Measurements from ENCODE around the gene NUMBL.

Gene NUMBL

DNA sequence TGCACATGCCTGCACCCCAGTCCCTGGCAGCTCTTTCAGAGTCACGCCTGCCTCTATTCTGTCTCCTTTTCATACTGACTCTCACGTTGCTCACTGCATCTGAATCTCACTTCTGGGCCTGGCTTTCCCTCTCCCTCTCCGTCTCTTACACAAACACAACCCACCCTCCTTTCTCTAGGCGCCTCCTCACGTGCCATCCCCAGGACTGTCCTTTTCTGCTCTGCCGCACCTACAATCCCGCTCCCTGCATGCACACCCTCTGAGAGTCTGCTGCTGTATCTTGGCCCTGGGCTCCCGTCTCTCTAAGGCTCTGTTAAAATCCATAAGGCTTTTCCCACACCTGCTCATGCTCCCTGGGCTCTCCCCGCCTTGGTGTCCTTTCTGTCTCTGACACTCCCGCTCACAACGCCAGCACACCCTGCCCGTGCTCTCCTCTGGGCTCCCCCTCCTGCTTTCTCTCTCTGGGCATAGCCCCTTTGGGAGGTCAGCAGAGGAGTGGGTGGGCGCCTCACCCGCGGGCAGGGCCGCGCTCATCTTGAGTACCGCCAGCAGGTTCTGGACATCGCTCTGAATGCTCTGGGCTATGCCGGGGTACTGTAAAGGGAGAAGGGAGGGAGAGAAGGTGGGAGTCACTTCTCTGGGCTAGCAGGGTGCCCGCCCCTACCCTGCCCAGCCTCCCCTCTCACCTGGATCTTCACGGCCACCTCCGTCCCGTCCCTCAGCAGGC, 12.7 kb upstream of the NUMBL start:
- Histone ChIP-seq H3K4me3 (ENCODE audit: insufficient read depth in 1 of 2, low read depth in 1 of 2, low read length in 2 of 2) (no peak overlapping the region), H2BK15ac (ENCODE audit: low read depth, poor library complexity, severe bottlenecking) (no peak overlapping the region), H2BK12ac (ENCODE audit: low read length in 2 of 2) (no peak overlapping the region), H2BK5ac (ENCODE audit: low read depth, low read length, poor library complexity, severe bottlenecking) (no peak overlapping the region), H4K91ac (ENCODE audit: low read length) (no peak overlapping the region), H3K18ac (ENCODE audit: low read depth in 1 of 2, low read length in 2 of 2) (no peak overlapping the region), H3K27me3 (ENCODE audit: control insufficient read depth in 1 of 2, insufficient read depth in 1 of 2, low read length in 2 of 2) (no peaks in the 10 kb centered on the region), H3K36me3 (ENCODE audit: control insufficient read depth in 1 of 2, insufficient read depth in 2 of 2, low read depth in 1 of 2, low read length in 2 of 2) (peaks cover 69 to 76% of the 10 kb centered on the region in 2 experiments), H3K4ac (ENCODE audit: low read depth in 1 of 2, low read length in 2 of 2) (no peak overlapping the region), H3K9me3 (ENCODE audit: control insufficient read depth, low read length) (no peaks in the 10 kb centered on the region), H3K4me2 (ENCODE audit: low read length, poor library complexity, severe bottlenecking) (no peak overlapping the region), H2BK120ac (ENCODE audit: low read depth, low read length) (no peak overlapping the region), H3K14ac (ENCODE audit: low read length in 2 of 2) (no peak overlapping the region), H2AFZ (ENCODE audit: low read depth, low read length) (no peak overlapping the region), H4K8ac (ENCODE audit: low read length) (peak overlapping the region; percentile 72), H3K4me1 (ENCODE audit: control insufficient read depth, insufficient read depth, low read depth, low read length) (peaks cover 7% of the 10 kb centered on the region), H3K23ac (ENCODE audit: low read length in 2 of 2) (no peak overlapping the region), H3K9ac (ENCODE audit: low read length) (no peak overlapping the region), H3K79me1 (replicated peaks; ENCODE audit: low read length, poor library complexity, severe bottlenecking) (peaks cover 15% of the 10 kb centered on the region), H3K27ac (ENCODE audit: low read length, poor library complexity, severe bottlenecking) (no peak overlapping the region), H2AK5ac (ENCODE audit: low read length, severe bottlenecking) (no peak overlapping the region)
- DNase-seq: no peak
- 92% methylated on average over 18 of the region's 24 CpGs for WGBS

GRCh38 chr19:40702337-40703012, 12.0 kb upstream of the NUMBL start:
- no peak overlapping the region for H2BK12ac ChIP-seq (ENCODE audit: low read length in 2 of 2)
- peak; percentile 28 for DNase-seq
- H2AFZ ChIP-seq (ENCODE audit: low read depth, low read length): no peak overlapping the region
- no peaks in the 10 kb centered on the region for H3K27me3 ChIP-seq (ENCODE audit: control insufficient read depth in 1 of 2, insufficient read depth in 1 of 2, low read length in 2 of 2)
- peaks cover 7% of the 10 kb centered on the region for H3K4me1 ChIP-seq (ENCODE audit: control insufficient read depth, insufficient read depth, low read depth, low read length)
- H3K79me1 ChIP-seq (replicated peaks; ENCODE audit: low read length, poor library complexity, severe bottlenecking): peaks cover 15% of the 10 kb centered on the region
- H3K36me3 ChIP-seq (ENCODE audit: control insufficient read depth in 1 of 2, insufficient read depth in 2 of 2, low read depth in 1 of 2, low read length in 2 of 2): peaks cover 62 to 74% of the 10 kb centered on the region in 2 experiments
- no peak overlapping the region for H3K27ac ChIP-seq (ENCODE audit: low read length, poor library complexity, severe bottlenecking)
- H4K91ac ChIP-seq (ENCODE audit: low read length): peak overlapping the region; percentile 21
- 73% methylated on average over 18 of the region's 18 CpGs for WGBS
- no peak overlapping the region for H3K14ac ChIP-seq (ENCODE audit: low read length in 2 of 2)
- peak overlapping the region; percentile 63 for H4K8ac ChIP-seq (ENCODE audit: low read length)
- no peak overlapping the region for H2AK5ac ChIP-seq (ENCODE audit: low read length, severe bottlenecking)
- no peak overlapping the region for H2BK120ac ChIP-seq (ENCODE audit: low read depth, low read length)
- no peak overlapping the region for H3K18ac ChIP-seq (ENCODE audit: low read depth in 1 of 2, low read length in 2 of 2)
- H3K23ac ChIP-seq (ENCODE audit: low read length in 2 of 2): no peak overlapping the region
- no peak overlapping the region for H2BK5ac ChIP-seq (ENCODE audit: low read depth, low read length, poor library complexity, severe bottlenecking)
- peak overlapping the region; percentile 46 for H2BK15ac ChIP-seq (ENCODE audit: low read depth, poor library complexity, severe bottlenecking)
- no peaks in the 10 kb centered on the region for H3K9me3 ChIP-seq (ENCODE audit: control insufficient read depth, low read length)
- peak overlapping the region in 1 of 2 experiments; percentile 70 for H3K4ac ChIP-seq (ENCODE audit: low read depth in 1 of 2, low read length in 2 of 2)
- no peak overlapping the region for H3K4me2 ChIP-seq (ENCODE audit: low read length, poor library complexity, severe bottlenecking)
- no peak overlapping the region for H3K4me3 ChIP-seq (ENCODE audit: insufficient read depth in 1 of 2, low read depth in 1 of 2, low read length in 2 of 2)
- H3K9ac ChIP-seq (ENCODE audit: low read length): no peak overlapping the region

- Histone ChIP-seq H3K4me1 (ENCODE audit: control insufficient read depth, insufficient read depth, low read depth, low read length) (peaks cover 7% of the 10 kb centered on the region), H4K8ac (ENCODE audit: low read length) (no peak overlapping the region), H3K36me3 (ENCODE audit: control insufficient read depth in 1 of 2, insufficient read depth in 2 of 2, low read depth in 1 of 2, low read length in 2 of 2) (peaks cover 59 to 77% of the 10 kb centered on the region in 2 experiments), H2BK120ac (ENCODE audit: low read depth, low read length) (no peak overlapping the region), H2BK5ac (ENCODE audit: low read depth, low read length, poor library complexity, severe bottlenecking) (no peak overlapping the region), H2AK5ac (ENCODE audit: low read length, severe bottlenecking) (no peak overlapping the region), H3K79me1 (replicated peaks; ENCODE audit: low read length, poor library complexity, severe bottlenecking) (peaks cover 15% of the 10 kb centered on the region), H3K9ac (ENCODE audit: low read length) (no peak overlapping the region), H3K4ac (ENCODE audit: low read depth in 1 of 2, low read length in 2 of 2) (no peak overlapping the region), H2AFZ (ENCODE audit: low read depth, low read length) (no peak overlapping the region), H3K4me3 (ENCODE audit: insufficient read depth in 1 of 2, low read depth in 1 of 2, low read length in 2 of 2) (no peak overlapping the region), H4K91ac (ENCODE audit: low read length) (no peak overlapping the region), H3K27ac (ENCODE audit: low read length, poor library complexity, severe bottlenecking) (no peak overlapping the region), H3K27me3 (ENCODE audit: control insufficient read depth in 1 of 2, insufficient read depth in 1 of 2, low read length in 2 of 2) (no peaks in the 10 kb centered on the region), H2BK15ac (ENCODE audit: low read depth, poor library complexity, severe bottlenecking) (no peak overlapping the region), H3K18ac (ENCODE audit: low read depth in 1 of 2, low read length in 2 of 2) (no peak overlapping the region), H3K9me3 (ENCODE audit: control insufficient read depth, low read length) (no peaks in the 10 kb centered on the region), H3K4me2 (ENCODE audit: low read length, poor library complexity, severe bottlenecking) (no peak overlapping the region), H2BK12ac (ENCODE audit: low read length in 2 of 2) (no peak overlapping the region), H3K23ac (ENCODE audit: low read length in 2 of 2) (no peak overlapping the region), H3K14ac (ENCODE audit: low read length in 2 of 2) (no peak overlapping the region)
- DNase-seq: no peak
- 97% methylated on average over 5 of the region's 6 CpGs for WGBS
Observed at GRCh38 chr19:40701758-40702157, 11.3 kb upstream of the NUMBL start.

DNA sequence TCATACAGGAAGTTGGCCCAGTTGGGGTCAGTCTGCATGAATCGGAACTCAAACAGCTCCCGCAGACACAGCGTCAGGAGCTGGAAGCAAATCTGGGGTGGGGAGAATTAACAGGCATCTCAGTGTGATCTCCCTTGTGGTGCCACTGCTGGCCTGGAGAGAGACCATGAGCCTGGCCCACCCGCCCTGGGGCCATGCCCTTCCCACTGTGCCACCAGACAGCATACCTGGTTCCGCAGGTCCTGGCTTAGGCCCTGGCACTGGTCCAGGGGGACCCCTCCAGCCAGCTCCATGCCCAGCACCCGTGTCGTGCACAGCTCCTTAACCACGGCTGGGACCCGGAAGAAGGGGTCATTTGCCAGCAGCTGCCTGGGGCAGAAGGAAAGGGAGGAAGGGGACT, 9.6 kb upstream of the NUMBL start:
- no peak overlapping the region for H3K27ac ChIP-seq (ENCODE audit: low read length, poor library complexity, severe bottlenecking)
- H4K8ac ChIP-seq (ENCODE audit: low read length): no peak overlapping the region
- no peak overlapping the region for H2BK12ac ChIP-seq (ENCODE audit: low read length in 2 of 2)
- H3K27me3 ChIP-seq (ENCODE audit: control insufficient read depth in 1 of 2, insufficient read depth in 1 of 2, low read length in 2 of 2): no peaks in the 10 kb centered on the region
- no peak overlapping the region for H2BK5ac ChIP-seq (ENCODE audit: low read depth, low read length, poor library complexity, severe bottlenecking)
- no peak overlapping the region for H2BK120ac ChIP-seq (ENCODE audit: low read depth, low read length)
- no peak overlapping the region for H3K14ac ChIP-seq (ENCODE audit: low read length in 2 of 2)
- H3K79me1 ChIP-seq (replicated peaks; ENCODE audit: low read length, poor library complexity, severe bottlenecking): peaks cover 9% of the 10 kb centered on the region
- H2BK15ac ChIP-seq (ENCODE audit: low read depth, poor library complexity, severe bottlenecking): no peak overlapping the region
- no peaks in the 10 kb centered on the region for H3K9me3 ChIP-seq (ENCODE audit: control insufficient read depth, low read length)
- H3K36me3 ChIP-seq (ENCODE audit: control insufficient read depth in 1 of 2, insufficient read depth in 2 of 2, low read depth in 1 of 2, low read length in 2 of 2): peaks cover 68 to 75% of the 10 kb centered on the region in 2 experiments
- H3K23ac ChIP-seq (ENCODE audit: low read length in 2 of 2): no peak overlapping the region
- no peak overlapping the region for H3K9ac ChIP-seq (ENCODE audit: low read length)
- H3K4me3 ChIP-seq (ENCODE audit: insufficient read depth in 1 of 2, low read depth in 1 of 2, low read length in 2 of 2): no peak overlapping the region
- WGBS: 94% methylated on average over 9 of the region's 9 CpGs
- no peak overlapping the region for H2AK5ac ChIP-seq (ENCODE audit: low read length, severe bottlenecking)
- DNase-seq: no peak
- H3K4me1 ChIP-seq (ENCODE audit: control insufficient read depth, insufficient read depth, low read depth, low read length): peaks cover 6% of the 10 kb centered on the region
- H2AFZ ChIP-seq (ENCODE audit: low read depth, low read length): no peak overlapping the region
- no peak overlapping the region for H3K4ac ChIP-seq (ENCODE audit: low read depth in 1 of 2, low read length in 2 of 2)
- no peak overlapping the region for H4K91ac ChIP-seq (ENCODE audit: low read length)
- H3K18ac ChIP-seq (ENCODE audit: low read depth in 1 of 2, low read length in 2 of 2): no peak overlapping the region
- H3K4me2 ChIP-seq (ENCODE audit: low read length, poor library complexity, severe bottlenecking): no peak overlapping the region

All from mesenchymal stem cell (in vitro differentiated cells and primary cell).